CD14-positive monocyte (primary cell): ENCODE data around the gene TSHZ1. TPM values are rescaled to one million over a fixed set of nuclear protein-coding genes. Genes with fewer than 3 reads are reported as not detected.
A peak's percentile ranks its signal among the peaks of the same experiment; 100 is the strongest.

Experiments
- DNase-seq, 3 donors: peaks; one replicate each; pipeline ENCODE4 v3.0.0-alpha.2; 2011 to 2022
- H2AFZ ChIP-seq: 2 replicates; pipeline ENCODE4 v1.6.0; 2012; ENCODE audit warnings: mild to moderate bottlenecking, low read depth, low read length, inconsistent platforms; ENCODE audit not compliant: insufficient read depth, poor library complexity, severe bottlenecking
- H3K27ac ChIP-seq, 2 donors: 1 replicate in 1 of 2; 2 replicates in 1 of 2; pipeline ENCODE4 v1.5.1; 2012 to 2013; ENCODE audit warnings: low read length in 2 of 2, control low read depth in 1 of 2, inconsistent platforms in 1 of 2, low read depth in 1 of 2, mild to moderate bottlenecking in 1 of 2
- H3K27me3 ChIP-seq, 2 donors: one replicate each; pipeline versions ENCODE4 v1.6.0 to v1.6.1; 2011 to 2013; ENCODE audit warnings: low read length in 2 of 2; ENCODE audit not compliant: control insufficient read depth in 2 of 2, insufficient read depth in 2 of 2
- H3K36me3 ChIP-seq, 2 donors: replicated peaks in 1 of 2; 1 replicate in 1 of 2; 2 replicates in 1 of 2; pipeline versions ENCODE4 v1.5.1 to v1.6.1; 2012 to 2013; ENCODE audit warnings: low read length in 2 of 2, control low read depth in 1 of 2, inconsistent platforms in 1 of 2, mild to moderate bottlenecking in 1 of 2; ENCODE audit not compliant: insufficient read depth in 2 of 2, control insufficient read depth in 1 of 2
- H3K4me1 ChIP-seq, 2 donors: 1 replicate in 1 of 2; 2 replicates in 1 of 2; pipeline versions ENCODE4 v1.5.1 to v1.6.1; 2012 to 2013; ENCODE audit warnings: low read length in 2 of 2, control low read depth in 1 of 2, inconsistent platforms in 1 of 2, mild to moderate bottlenecking in 1 of 2, moderate library complexity in 1 of 2; ENCODE audit not compliant: insufficient read depth in 2 of 2, control insufficient read depth in 1 of 2
- H3K4me2 ChIP-seq: replicated peaks from 2 replicates; pipeline ENCODE3; 2012; ENCODE audit warnings: low read length, moderate library complexity, mild to moderate bottlenecking; ENCODE audit not compliant: poor library complexity, severe bottlenecking; ENCODE audit errors: extremely low read depth
- H3K4me3 ChIP-seq, 3 experiments: fragments of 200-600 bp in 1 of 3; sonication (generic) in 1 of 3; replicated peaks in 1 of 3; 1 replicate in 2 of 3; 2 replicates in 1 of 3; pipeline ENCODE4 v1.5.1; 2011 to 2013; ENCODE audit warnings: low read length in 3 of 3, mild to moderate bottlenecking in 3 of 3, control low read depth in 2 of 3, low read depth in 2 of 3, inconsistent platforms in 1 of 3, moderate library complexity in 1 of 3
- H3K79me2 ChIP-seq: 2 replicates; pipeline ENCODE4 v1.6.0; 2012; ENCODE audit warnings: mild to moderate bottlenecking, control low read depth, inconsistent platforms, low read length, moderate library complexity; ENCODE audit not compliant: insufficient read depth
- H3K9ac ChIP-seq: 2 replicates; pipeline ENCODE4 v1.6.0; 2017; ENCODE audit warnings: low read length, mild to moderate bottlenecking; ENCODE audit not compliant: insufficient read depth, poor library complexity, severe bottlenecking
- H3K9me3 ChIP-seq, 2 donors: replicated peaks in 1 of 2; 1 replicate in 1 of 2; 2 replicates in 1 of 2; pipeline versions ENCODE4 v1.5.1 to v1.6.1; 2012 to 2013; ENCODE audit warnings: low read length in 2 of 2, control low read depth in 1 of 2; ENCODE audit not compliant: control insufficient read depth in 1 of 2, insufficient read depth in 1 of 2
- H4K20me1 ChIP-seq: 2 replicates; pipeline ENCODE4 v1.6.0; 2012; ENCODE audit warnings: mild to moderate bottlenecking, low read length, control low read depth, moderate library complexity; ENCODE audit not compliant: insufficient read depth
- H3K27ac Mint-ChIP-seq, 7 donors: one replicate each; pipeline ENCODE4 v1.8.0; 2020; ENCODE audit warnings: mild to moderate bottlenecking in 7 of 7, mixed read lengths in 7 of 7, moderate library complexity in 6 of 7, inconsistent platforms in 2 of 7
- H3K27me3 Mint-ChIP-seq, 3 donors: one replicate each; pipeline ENCODE4 v1.8.0; 2021 to 2022; ENCODE audit warnings: low read depth in 3 of 3, mild to moderate bottlenecking in 3 of 3, mixed read lengths in 3 of 3, moderate library complexity in 3 of 3, inconsistent platforms in 1 of 3
- H3K36me3 Mint-ChIP-seq, 2 donors: one replicate each; pipeline ENCODE4 v1.8.0; 2020; ENCODE audit warnings: mixed read lengths in 2 of 2, inconsistent platforms in 1 of 2, mild to moderate bottlenecking in 1 of 2
- H3K4me1 Mint-ChIP-seq: one replicate; pipeline ENCODE4 v1.8.0; 2020; ENCODE audit warnings: mild to moderate bottlenecking, mixed read lengths
- H3K4me3 Mint-ChIP-seq, 2 donors: one replicate each; pipeline ENCODE4 v1.8.0; 2020; ENCODE audit warnings: mild to moderate bottlenecking in 2 of 2, mixed read lengths in 2 of 2, moderate library complexity in 1 of 2
- H3K9me3 Mint-ChIP-seq, 7 donors: one replicate each; pipeline ENCODE4 v1.8.0; 2020 to 2022; ENCODE audit warnings: mixed read lengths in 7 of 7, mild to moderate bottlenecking in 6 of 7, moderate library complexity in 6 of 7, inconsistent platforms in 2 of 7
- CTCF ChIP-seq: fragments of 200-600 bp; IDR thresholded peaks from one replicate; pipeline ENCODE4 v1.8.0; 2022; ENCODE audit warnings: antibody characterized with exemption, mild to moderate bottlenecking
- WGBS: methylation state at CpG from one replicate; pipeline ENCODE4 v1.1.5; 2013; ENCODE audit warnings: missing lambda C conversion rate; ENCODE audit not compliant: insufficient coverage; 5-methylcytosine and 5-hydroxymethylcytosine counted together
- intact Hi-C, 2 donors: fragments of 100-400 bp; cut with micrococcal nuclease; formaldehyde crosslinking; loops; one replicate each; pipeline versions ENCODE4 v1.15.0 to v1.15.1; 2023
- polyA plus RNA-seq, 3 donors: library from polyadenylated mRNA; depleted of rRNA in 1 of 3; unstranded in 2 of 3; stranded (reverse) in 1 of 3; fragments of 300-500 nt in 2 of 3; fragments of >200 nt in 1 of 3; fragmentation: Illumina TruSeq in 2 of 3; gene quantifications; 1 replicate in 2 of 3; 2 replicates in 1 of 3; pipeline ENCODE4 v1.2.3, GENCODE V29; 2012 to 2021

The TSHZ1 gene
- polyA plus RNA-seq, 3 donors = 0.76 to 3.3 (median 1.4) TPM

- H3K27ac ChIP-seq = peak overlapping the region in 1 of 2 donors; percentile 39
- no peak for TF ChIP-seq CTCF
- no peak overlapping the region for H3K4me2 ChIP-seq
These were observed 4.3 kb downstream of the TSHZ1 start for GRCh38 chr18:75214766-75215510.

GRCh38 chr18:75215663-75216062 is 5.1 kb downstream of the TSHZ1 start:
- Mint-ChIP-seq H3K36me3 (peaks cover 3 to 9% of the 10 kb centered on the region in 2 donors), H3K27ac (peak overlapping the region in 5 of 7 donors; percentile 59 to 80 (median 72)), H3K4me1 (peaks cover 41% of the 10 kb centered on the region), H3K4me3 (no peak overlapping the region), H3K9me3 (no peaks in the 10 kb centered on the region), H3K27me3 (peaks cover 0 to 2% (median 0%) of the 10 kb centered on the region in 3 donors)
- TF ChIP-seq CTCF = no peak
- Histone ChIP-seq H3K36me3 (no peaks in the 10 kb centered on the region), H3K27ac (peak overlapping the region in 1 of 2 donors; percentile 39), H2AFZ (no peak overlapping the region), H3K4me1 (peaks cover 23 to 41% of the 10 kb centered on the region in 2 donors), H3K79me2 (peaks cover 89% of the 10 kb centered on the region), H4K20me1 (peaks cover 17% of the 10 kb centered on the region), H3K9ac (no peak overlapping the region), H3K27me3 (no peaks in the 10 kb centered on the region), H3K4me3 (no peak overlapping the region), H3K4me2 (no peak overlapping the region), H3K9me3 (no peaks in the 10 kb centered on the region)
- WGBS = no CpG with 5 or more reads among the region's 4 CpGs
- intact Hi-C loops = no loop called here
- no peak for DNase-seq

More at GRCh38 chr18:75214766-75215510, 4.3 kb downstream of the TSHZ1 start:
- Mint-ChIP-seq H3K36me3 (peaks cover 3 to 9% of the 10 kb centered on the region in 2 donors), H3K27me3 (peaks cover 0 to 2% (median 0%) of the 10 kb centered on the region in 3 donors), H3K4me3 (no peak overlapping the region), H3K27ac (peak overlapping the region in 3 of 7 donors; percentile 5 to 33 (median 20)), H3K4me1 (peaks cover 46% of the 10 kb centered on the region), H3K9me3 (no peaks in the 10 kb centered on the region)
- Histone ChIP-seq H3K9me3 (no peaks in the 10 kb centered on the region), H3K4me1 (peaks cover 30 to 48% of the 10 kb centered on the region in 2 donors), H3K79me2 (peaks cover 84% of the 10 kb centered on the region), H3K27me3 (no peaks in the 10 kb centered on the region), H2AFZ (no peak overlapping the region), H3K36me3 (no peaks in the 10 kb centered on the region), H3K9ac (no peak overlapping the region), H4K20me1 (peaks cover 11% of the 10 kb centered on the region), H3K4me3 (no peak overlapping the region)
- intact Hi-C loops = no loop called here
- DNase-seq = no peak
- 93% methylated on average over 6 of the region's 12 CpGs for WGBS
